Omental fat pad (tissue), 4 donors: ENCODE data around the gene HLF. TPM values are rescaled to one million over a fixed set of nuclear protein-coding genes. Genes with fewer than 3 reads are reported as not detected.

ENCODE experiments used
- ATAC-seq: fragments of 150-250 bp; one replicate; pipeline ENCODE4 v1.9.1; 2016; ENCODE audit warnings: mild to moderate bottlenecking, moderate library complexity; ENCODE audit not compliant: low FRiP score
- DNase-seq: peaks from one replicate; pipeline ENCODE4 v3.0.0-alpha.2; 2019; ENCODE audit warnings: low spot score
- total RNA-seq, 4 donors: library from RNA; depleted of rRNA; stranded (reverse); fragments of >200 nt; gene quantifications; one replicate each; pipeline ENCODE4 v1.1.0, GENCODE V29; 2016
- TF ChIP-seq, protein P1 (sequence below), 3 donors: fragments of 450-650 bp; IDR thresholded peaks; one replicate each; pipeline ENCODE4 v1.5.1; 2016 to 2017; ENCODE audit warnings: antibody characterized with exemption in 3 of 3, mild to moderate bottlenecking in 3 of 3, moderate library complexity in 2 of 3

HLF gene
- total RNA-seq, 4 donors from 2014 or later: 12.5 to 15.4 (median 14.6) TPM

DNA sequence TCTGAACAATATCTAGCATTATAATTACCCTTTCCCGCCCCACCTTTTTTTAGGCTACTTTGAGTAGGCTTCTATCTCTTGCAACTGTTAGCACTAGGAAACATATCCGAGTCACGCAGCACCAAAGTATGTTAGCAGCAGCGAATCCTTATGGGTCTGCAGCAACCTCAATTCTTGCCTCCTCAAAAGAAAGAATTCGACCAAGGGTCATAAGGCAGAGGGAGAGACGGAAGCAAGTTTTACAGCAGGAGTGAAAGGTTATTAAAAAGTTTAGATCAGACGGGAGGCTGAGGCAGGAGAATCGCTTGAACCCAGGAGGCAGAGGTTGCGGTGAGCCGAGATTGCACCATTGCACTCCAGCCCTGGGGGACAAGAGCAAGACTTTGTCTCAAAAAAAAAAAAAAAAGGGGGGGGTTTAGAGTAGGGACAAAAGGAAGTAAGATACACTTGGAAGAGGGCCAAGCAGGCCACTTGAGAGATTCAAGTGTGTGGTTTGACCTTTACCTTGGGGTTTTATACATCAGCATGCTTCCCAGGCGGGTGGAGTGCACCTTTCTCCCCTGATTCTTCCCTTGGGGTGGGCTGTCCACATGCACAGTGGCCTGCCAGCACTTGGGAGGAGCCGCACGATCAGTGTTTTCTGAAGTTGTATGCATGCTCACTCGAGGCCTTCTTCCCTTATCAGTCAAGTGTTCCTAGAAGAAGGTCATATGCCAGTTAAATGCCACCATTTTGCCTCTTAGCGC lies 67.7 kb downstream of the HLF start:
- no peak for ATAC-seq

DNA sequence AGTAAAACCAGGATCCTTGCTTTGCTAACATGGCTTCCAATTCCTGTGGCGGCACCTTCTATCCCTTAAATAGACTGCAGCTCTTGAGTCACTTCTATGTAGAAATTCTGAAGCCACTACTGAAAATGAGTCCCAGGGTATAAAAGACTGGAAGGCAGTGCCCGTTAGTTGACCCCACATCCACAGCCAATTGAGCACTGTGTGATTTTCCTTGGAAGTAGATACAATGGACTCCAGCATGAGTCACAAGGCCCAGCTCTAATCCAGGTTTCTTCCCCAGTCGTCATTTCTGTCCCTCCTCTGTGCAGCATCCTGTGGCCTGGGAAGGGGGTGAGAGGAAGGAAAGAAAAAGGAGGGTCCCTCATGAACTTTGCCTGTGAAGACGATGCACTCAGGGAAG lies 69.5 kb downstream of the HLF start:
- ATAC-seq (no peak), DNase-seq (no peak)
- TF ChIP-seq, protein P1, sequence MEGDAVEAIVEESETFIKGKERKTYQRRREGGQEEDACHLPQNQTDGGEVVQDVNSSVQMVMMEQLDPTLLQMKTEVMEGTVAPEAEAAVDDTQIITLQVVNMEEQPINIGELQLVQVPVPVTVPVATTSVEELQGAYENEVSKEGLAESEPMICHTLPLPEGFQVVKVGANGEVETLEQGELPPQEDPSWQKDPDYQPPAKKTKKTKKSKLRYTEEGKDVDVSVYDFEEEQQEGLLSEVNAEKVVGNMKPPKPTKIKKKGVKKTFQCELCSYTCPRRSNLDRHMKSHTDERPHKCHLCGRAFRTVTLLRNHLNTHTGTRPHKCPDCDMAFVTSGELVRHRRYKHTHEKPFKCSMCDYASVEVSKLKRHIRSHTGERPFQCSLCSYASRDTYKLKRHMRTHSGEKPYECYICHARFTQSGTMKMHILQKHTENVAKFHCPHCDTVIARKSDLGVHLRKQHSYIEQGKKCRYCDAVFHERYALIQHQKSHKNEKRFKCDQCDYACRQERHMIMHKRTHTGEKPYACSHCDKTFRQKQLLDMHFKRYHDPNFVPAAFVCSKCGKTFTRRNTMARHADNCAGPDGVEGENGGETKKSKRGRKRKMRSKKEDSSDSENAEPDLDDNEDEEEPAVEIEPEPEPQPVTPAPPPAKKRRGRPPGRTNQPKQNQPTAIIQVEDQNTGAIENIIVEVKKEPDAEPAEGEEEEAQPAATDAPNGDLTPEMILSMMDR (IDR thresholded peaks at IDR 0.05): no peak

More for the DNA sequence above, 67.7 kb downstream of the HLF start:
- no peak for DNase-seq
- TF ChIP-seq, protein P1 (IDR thresholded peaks at IDR 0.05): no peak

DNA sequence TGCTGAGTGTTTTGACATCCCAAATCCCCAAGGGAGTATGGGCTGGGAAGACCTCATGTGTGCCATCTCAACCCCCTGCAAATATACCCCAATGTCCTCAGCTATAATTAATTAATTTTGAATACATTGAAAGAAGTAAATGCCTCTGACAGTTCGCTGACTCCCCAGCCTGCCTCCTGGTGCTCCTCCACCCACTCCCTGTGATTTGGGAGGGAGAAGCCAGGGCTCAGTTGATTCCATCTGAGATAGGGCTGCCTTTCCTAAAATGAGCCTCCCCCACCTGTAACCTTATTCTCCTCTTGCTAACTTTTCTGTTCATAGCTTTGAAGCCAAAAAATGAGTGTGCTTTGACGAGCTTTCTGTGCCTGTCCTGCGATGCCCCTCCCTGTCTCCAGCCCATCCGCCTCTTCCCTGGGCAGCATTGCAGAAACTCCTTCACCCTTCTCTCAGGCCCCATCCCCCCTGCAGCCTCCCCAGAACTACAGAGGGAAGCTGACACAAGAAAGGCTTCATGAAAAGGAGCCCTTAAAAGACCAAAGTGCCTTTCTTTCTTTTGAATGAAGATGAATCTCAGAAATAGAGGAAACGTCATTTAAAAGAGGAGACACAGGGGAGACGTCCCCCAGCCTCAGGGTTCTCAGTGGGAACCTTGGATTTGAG lies 70.3 kb downstream of the HLF start:
- no peak for DNase-seq
- TF ChIP-seq, protein P1 (IDR thresholded peaks at IDR 0.05): no peak
- ATAC-seq: no peak

DNA sequence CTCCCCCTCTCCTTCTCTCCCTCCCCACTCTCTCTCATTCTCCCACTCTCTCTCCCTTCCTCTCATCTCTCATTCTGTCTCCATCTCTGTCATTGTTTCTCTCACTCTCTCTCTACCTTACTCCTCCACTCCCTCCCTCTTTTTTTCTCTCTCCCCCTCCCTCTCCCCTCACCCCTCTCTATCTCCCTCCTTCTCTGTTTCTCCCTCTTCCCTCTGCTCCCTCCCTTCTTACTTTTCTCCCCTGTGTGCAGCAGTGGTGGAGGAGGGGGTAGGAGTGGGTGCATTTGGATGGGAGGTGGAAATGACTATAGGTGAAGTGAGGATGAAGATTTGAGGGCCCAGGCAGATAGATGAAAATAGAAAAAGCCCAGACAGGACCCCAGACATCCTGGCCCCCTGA lies 70.9 kb downstream of the HLF start:
- DNase-seq: no peak
- TF ChIP-seq, protein P1 (IDR thresholded peaks at IDR 0.05): no peak
- no peak for ATAC-seq

DNA sequence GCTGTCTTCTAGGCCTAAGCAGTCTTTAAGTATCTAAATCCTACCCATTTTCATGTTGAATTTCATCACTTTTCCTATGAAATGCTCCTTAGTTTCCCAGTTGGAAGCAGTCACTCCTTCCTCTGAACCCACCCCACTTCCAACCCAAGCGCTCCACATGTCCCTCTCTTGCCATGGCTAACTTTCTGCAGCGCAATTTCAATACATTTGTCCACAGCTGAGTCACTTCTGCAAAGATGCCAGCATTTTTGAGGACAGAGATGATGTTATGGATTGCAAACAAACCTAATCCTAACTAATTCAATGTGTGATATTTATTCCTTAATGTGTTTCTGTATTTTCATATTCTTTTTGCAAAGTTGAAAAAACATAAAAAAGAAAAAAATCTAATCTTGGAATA lies 71.7 kb downstream of the HLF start:
- no peak for ATAC-seq
- TF ChIP-seq, protein P1 (IDR thresholded peaks at IDR 0.05): no peak
- no peak for DNase-seq

DNA sequence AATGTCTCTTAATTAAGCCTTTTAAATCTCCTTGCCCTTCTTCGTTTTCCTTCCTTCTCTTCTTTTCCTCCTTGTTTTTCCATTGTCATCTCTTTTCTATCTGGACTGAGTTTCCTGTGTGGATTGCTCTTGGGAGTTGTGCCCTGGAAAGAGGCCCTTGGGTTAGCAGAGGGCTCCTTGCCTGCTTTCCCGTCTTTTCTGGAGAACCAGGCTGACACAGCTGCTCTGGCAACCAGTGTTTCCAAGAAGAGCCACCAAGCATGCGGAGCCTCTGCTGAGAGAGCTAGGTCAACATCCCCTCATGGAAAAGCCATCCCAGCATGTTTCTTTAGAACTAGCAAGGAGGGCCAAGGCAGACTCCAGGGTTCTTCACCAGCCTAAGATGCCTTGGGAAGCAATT lies 75.4 kb downstream of the HLF start:
- DNase-seq: no peak
- TF ChIP-seq, protein P1 (IDR thresholded peaks at IDR 0.05): no peak
- ATAC-seq: no peak

DNA sequence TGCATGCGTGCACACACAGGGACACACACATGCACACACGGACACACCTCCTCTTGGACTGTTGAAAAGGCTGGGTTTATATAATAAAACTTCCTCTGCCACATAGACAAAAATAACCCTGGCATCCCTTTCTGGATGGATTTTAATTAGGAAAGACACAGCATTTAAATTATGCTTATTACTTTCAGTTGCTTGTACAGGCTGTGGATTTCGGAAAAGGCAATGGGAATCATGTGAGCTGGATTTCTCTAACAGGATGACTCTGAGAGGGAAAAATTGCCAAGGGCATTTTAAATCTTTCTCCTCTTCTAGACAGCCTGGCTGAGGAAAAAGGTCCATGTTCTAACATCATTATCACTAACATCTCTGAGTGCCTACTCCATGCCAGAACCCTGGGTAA lies 75.9 kb downstream of the HLF start:
- DNase-seq: no peak
- TF ChIP-seq, protein P1 (IDR thresholded peaks at IDR 0.05): no peak
- ATAC-seq: no peak
